ENCODE data around the gene COL7A1. TPM values are rescaled to one million over a fixed set of nuclear protein-coding genes. Genes with fewer than 3 reads are reported as not detected.

The COL7A1 gene
- total RNA-seq, result 0.42 and 1.5 TPM in 2 replicates

DNA sequence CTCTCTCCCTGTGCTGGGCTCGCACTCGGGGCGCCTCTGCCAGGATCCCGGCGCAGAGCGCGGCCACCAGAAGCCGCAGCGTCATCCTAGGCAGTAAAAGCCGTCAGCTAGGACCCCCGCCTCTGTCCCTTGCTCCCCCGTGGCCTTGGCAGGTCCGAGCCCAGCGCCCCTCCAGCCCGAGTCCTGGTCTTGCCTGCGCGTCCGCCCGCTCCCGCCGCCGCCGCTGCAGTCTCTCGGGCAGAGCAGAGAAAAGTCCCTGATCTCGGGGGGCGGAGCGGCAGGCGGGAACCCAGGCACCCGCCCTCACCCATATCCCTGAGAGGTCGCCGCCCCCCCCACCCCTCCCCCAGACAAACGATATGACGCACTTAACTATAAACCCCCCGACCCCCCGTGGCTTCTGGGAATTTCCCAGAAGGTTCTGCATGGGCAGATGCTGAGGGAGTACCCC, at the start of gene COL7A1:
TSS of gene COL7A1 (minus strand) at position 255 of the 451 bp plus-strand sequence. CDS start at position 85, 170 bp downstream.
- DNase-seq, result peak; percentile 12

- no peak for DNase-seq
These were observed 47.5 kb upstream of the COL7A1 start for GRCh38 chr3:48642605-48643004.

DNA sequence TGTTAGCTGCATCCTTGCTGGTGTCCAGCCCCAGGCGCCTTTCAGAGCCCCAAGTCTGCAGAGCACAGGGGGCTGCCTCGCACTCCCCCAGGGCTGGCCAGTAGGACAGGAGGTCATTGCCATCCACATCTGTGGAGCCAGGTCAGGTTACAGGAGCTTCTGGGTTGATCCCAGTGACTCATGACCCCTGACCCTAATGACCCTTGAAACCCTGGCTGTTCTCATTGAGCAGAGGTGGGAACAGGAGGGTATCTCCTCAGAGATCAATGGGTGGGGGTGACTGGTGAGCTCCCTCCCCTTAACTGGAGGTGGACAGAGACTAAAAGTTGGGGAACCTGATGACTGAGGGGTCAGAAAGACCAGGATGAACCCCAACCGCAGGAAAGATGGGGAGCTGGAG, 46.3 kb upstream of the COL7A1 start:
- DNase-seq, result no peak

DNA sequence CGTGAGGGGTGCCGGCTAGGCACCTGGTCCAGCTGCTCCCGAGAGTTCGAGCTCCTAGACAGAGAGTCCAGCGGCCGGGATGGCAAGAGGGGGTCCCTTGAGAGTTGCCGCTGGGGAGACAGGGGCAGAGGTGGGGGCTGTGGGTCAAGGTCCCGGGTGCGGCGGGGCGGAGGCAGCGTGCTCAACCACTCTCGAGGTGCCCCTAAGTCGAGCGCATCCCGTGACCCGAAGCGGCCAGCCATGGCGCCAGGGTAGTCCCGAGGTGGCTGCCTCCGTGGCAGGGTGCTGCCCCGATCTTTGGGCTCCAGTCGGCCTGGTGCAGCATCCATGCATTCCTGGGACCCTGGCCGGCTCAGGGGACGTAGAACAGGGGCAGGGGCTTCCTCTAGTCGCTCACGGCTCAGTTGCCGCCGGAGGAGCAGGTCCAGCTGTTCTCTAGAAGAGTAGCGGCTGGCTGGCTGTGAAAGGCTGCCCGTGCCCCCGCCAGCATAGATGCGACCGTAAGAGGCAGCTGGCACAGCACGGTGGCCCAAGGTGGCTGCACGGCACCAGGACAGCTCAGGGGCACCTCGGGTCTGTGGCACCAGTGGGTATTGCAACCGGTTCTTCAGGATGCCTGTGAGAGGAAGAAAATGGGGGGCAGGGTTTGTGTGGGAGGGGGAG, 44.9 kb upstream of the COL7A1 start:
- DNase-seq, result no peak

DNA sequence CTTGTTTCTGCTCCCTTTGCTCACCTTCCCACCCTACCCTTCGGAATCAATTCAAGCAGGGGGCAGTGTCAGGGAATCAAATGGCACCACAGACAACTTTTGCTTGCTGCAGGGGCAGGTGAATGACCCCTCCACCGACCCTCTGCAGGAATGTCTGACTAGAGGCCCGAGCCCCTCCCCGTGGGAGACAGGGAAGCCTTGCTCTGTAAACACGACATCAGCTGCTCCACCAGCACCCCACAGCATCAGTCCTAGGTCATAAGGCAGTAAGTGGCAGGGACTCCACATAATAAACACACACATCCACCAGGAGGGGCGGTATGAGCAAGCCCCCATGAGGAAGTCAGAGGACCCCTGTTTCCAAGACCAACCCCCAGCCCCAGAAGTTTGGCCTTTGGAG, 42.2 kb upstream of the COL7A1 start:
- no peak for DNase-seq

GRCh38 chr3:48636149-48636655, 41.1 kb upstream of the COL7A1 start:
- DNase-seq, result peak; percentile 34

- DNase-seq, result peak; percentile 98
These were observed 40.3 kb upstream of the COL7A1 start, which contains the start of gene SLC26A6 for GRCh38 chr3:48635222-48636021. SLC26A6 (minus strand) TSS chr3:48635461; CDS start chr3:48635393, 68 bp downstream.

GRCh38 chr3:48634661-48635221, 39.6 kb upstream of the COL7A1 start:
- DNase-seq, result peak; percentile 72

- no peak for DNase-seq
These were observed 38.6 kb upstream of the COL7A1 start for GRCh38 chr3:48633743-48634142.

DNA sequence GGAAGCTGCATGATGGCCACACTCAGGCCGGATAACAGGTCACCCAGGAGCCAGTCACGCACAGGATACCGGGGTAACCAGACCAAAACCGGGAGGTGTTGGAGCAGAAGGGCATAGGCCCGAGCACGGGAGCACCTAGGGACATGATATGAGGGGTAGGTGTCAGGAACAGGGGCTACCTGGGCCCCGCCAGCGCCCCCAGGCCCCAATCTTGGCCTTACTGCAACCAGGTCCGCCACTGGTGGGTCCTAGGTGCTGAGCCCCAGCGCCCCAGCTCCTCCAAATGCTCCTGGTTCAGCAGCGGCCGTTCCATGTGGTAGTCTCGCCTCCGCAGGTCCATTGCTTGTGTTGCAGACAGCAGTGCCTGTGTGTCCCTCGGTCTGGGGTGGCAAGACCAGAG, 38.1 kb upstream of the COL7A1 start:
- DNase-seq, result no peak

GRCh38 chr3:48631516-48632448, 36.7 kb upstream of the COL7A1 start:
- no peak for DNase-seq

DNA sequence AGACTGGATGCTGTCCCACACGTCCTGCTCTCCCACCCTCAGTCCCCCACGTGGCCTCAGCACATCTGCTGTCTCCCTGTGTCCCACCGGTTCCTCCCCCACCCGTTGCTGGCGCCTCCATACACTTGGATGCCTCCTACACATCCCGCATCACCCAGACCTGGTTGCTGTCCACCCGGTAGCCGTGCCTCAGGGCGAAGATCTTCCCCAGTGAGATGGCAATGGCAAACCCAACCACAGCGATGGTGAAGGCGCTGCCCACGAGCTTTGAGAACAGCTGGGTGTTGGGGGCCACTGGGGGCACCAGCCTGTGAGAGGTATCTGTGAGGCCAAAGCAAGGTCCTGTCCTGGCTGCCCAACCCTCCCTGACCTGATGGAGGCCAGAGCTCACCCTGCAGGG, 35.7 kb upstream of the COL7A1 start:
- DNase-seq, result no peak

DNA sequence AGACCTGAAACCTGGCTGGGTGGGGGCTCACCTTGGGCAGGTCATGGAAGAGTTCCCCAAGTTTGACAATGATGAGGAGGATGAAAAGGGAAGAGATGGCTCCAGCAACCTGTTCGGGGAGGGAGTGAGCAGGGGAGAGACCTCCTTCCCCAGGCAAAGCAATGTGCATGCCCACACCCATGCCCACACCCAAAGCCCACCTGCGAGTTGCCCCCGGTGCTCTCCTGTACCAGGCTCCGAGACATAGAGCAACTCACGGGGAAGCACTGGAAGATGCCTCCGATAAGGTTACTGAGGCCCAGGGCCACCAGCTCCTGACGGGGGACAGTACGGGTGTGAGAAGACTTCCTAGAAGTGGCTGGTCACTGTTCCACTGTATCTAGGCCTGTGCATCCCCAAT, 35.3 kb upstream of the COL7A1 start:
- no peak for DNase-seq

DNA sequence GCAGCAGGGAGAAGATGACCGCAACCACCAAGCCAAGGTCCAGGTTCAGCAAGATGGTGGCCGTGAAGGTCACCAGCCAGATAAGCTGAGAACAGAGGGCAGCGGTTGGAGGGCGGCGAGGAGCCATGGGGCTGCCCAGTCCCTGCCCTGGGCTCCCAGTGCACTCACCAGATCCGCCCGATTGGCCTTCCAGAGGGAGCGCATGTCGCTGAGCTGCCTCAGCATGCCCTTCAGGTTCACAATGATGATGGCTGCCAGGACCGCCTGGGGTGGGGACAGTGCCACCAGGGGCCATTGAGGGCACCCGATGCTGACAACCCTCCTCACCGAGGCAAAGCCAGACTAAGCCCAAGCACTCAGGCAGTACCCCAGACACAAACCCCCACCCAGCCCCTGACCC, 34.8 kb upstream of the COL7A1 start:
- DNase-seq, result no peak

DNA sequence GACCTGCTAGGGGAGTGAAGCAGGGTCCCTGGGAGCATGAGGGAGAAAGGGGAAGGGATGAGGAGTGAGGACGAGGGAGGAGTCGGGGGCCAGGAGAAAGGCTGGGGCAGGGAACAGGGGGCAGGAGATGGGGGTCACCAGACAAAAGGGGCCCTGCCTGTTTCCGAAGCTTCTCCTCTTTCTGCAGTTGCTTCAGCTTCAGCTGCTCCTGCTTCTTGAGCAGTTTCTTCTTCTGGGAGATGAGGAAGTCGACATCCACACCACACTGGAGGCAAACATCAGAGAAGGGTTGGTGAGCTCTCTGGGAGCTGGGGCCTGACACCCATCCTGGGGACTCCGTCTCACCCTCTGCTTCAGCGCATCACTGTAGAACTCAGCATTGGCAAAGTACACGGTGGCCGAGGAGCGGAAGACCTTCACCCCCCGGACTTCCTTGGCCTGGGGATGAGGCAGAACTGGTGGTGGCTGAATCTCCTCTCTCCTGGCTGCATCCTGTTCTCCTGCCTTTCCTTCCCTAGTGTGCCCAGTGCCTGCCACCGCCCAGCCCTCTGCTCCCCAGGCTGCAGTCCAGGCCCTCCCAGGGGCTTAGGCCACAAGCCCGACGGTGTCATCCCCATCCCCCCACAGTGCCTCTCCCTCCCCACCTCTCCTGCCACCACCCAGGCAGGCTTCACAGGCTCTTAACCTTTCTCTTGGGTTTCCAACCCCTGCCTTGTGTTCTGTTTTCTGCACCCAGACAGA, 33.3 kb upstream of the COL7A1 start:
- DNase-seq, result no peak

GRCh38 chr3:48625600-48625999, 30.5 kb upstream of the COL7A1 start:
- no peak for DNase-seq

GRCh38 chr3:48624767-48625166, 29.6 kb upstream of the COL7A1 start:
- DNase-seq, result no peak

DNA sequence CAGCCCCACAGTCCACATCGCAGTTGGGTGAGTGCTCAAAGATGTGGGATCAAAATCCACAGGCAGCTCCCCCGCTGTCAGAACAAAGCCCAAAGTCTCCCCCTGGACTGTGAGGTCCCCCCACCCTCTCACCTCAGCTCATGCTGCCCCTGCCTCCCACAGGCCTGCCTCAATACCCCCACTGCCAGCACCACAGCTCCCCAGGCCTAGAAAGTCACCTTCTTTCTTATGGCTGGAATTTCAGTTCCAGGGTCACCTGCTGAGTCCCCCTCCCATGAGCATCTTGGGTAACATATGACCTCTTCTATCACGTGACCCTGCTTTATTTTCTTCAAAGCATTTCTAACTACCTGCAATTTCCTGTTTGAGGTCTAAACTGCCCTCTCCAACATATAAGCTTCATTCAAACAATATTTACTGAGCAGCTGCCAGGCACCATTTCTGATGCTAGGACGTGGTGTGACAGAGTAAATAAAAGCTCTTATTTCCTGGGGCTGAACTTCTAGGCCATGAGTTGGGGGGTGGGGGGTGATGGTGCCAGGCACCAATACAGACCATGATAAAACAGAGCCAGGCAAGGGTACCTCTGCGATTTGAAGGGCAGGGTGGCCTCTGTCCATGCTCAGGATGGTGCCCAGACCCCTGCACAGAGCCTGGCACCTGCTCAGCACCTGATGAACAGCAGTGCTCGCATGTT, 28.9 kb upstream of the COL7A1 start:
- no peak for DNase-seq

- no peak for DNase-seq
These were observed 26.3 kb upstream of the COL7A1 start, which contains the start of gene TMEM89 for GRCh38 chr3:48621461-48621869. TMEM89 (minus strand) TSS chr3:48621769; CDS start chr3:48621756, 13 bp downstream.

Data from dermis blood vessel endothelial cell (primary cell).